SK-N-SH (cell line): Measurements from ENCODE around the gene FGGY. TPM values are rescaled to one million over a fixed set of nuclear protein-coding genes. Genes with fewer than 3 reads are reported as not detected.

Source experiments
- CTCF ChIA-PET: fragments of 300-600, 350-600 bp; formaldehyde crosslinking; extraction: SDS; loops from one replicate; lab custom pipeline; 2021; lab: Yijun Ruan, JAX
- POLR2A ChIA-PET: fragments of 350-600 bp; sonication (Branson Sonifier 250); formaldehyde crosslinking; extraction: SDS; loops from one replicate; lab custom pipeline; 2020; ENCODE audit warnings: antibody characterized with exemption, inconsistent platforms; lab: Yijun Ruan, JAX
- DNase-seq: peaks from one replicate; pipeline ENCODE4 v3.0.0; 2012
- H2AFZ ChIP-seq: fragments of 200-600 bp; sonication (generic); 2 replicates; pipeline ENCODE4 v1.8.1; 2016; ENCODE audit warnings: antibody characterized with exemption, mild to moderate bottlenecking, low read depth
- H3F3A ChIP-seq: fragments of 200-600 bp; sonication (generic); replicated peaks from 2 replicates; pipeline ENCODE3; 2016; ENCODE audit warnings: antibody characterized with exemption, mild to moderate bottlenecking; ENCODE audit not compliant: insufficient read depth
- H3K27ac ChIP-seq, 2 experiments: fragments of 200-500 bp in 1 of 2; fragments of 200-600 bp in 1 of 2; sonication (Bioruptor generic) in 1 of 2; sonication (generic), shearing (Covaris generic) in 1 of 2; 2 replicates each; pipeline versions ENCODE4 v1.5.1 to v1.6.1; 2014 to 2016; ENCODE audit warnings: low read depth in 2 of 2, inconsistent platforms in 1 of 2, low read length in 1 of 2, mild to moderate bottlenecking in 1 of 2, mixed read lengths in 1 of 2
- H3K27me3 ChIP-seq: fragments of 200-600 bp; sonication (generic), shearing (Covaris generic); 2 replicates; pipeline ENCODE4 v1.6.1; 2016; ENCODE audit warnings: mixed run types; ENCODE audit not compliant: insufficient read depth
- H3K36me3 ChIP-seq, 2 experiments: fragments of 200-500 bp in 1 of 2; fragments of 200-600 bp in 1 of 2; sonication (Bioruptor generic) in 1 of 2; sonication (generic) in 1 of 2; replicated peaks in 1 of 2; 2 replicates each; pipeline versions ENCODE3 to v1.5.1; 2014 to 2016; ENCODE audit warnings: low read length in 1 of 2, mild to moderate bottlenecking in 1 of 2; ENCODE audit not compliant: insufficient read depth in 2 of 2, control insufficient read depth in 1 of 2
- H3K4me1 ChIP-seq, 2 experiments: fragments of 200-500 bp in 1 of 2; fragments of 200-600 bp in 1 of 2; sonication (Bioruptor generic) in 1 of 2; sonication (generic), shearing (Covaris generic) in 1 of 2; 2 replicates each; pipeline versions ENCODE4 v1.5.1 to v1.6.1; 2014 to 2016; ENCODE audit warnings: low read depth in 1 of 2, low read length in 1 of 2, mixed run types in 1 of 2; ENCODE audit not compliant: insufficient read depth in 2 of 2, control insufficient read depth in 1 of 2
- H3K4me2 ChIP-seq: fragments of 200-600 bp; sonication (generic), shearing (Covaris generic); 2 replicates; pipeline ENCODE4 v1.6.1; 2017; ENCODE audit warnings: mixed run types
- H3K4me3 ChIP-seq, 2 experiments: fragments of 200-500 bp in 1 of 2; fragments of 200-600 bp in 1 of 2; sonication (Bioruptor generic) in 1 of 2; sonication (generic), shearing (Covaris generic) in 1 of 2; 2 replicates each; pipeline versions ENCODE4 v1.5.1 to v1.8.1; 2014 to 2016; ENCODE audit warnings: low read depth in 2 of 2, inconsistent platforms in 1 of 2, low read length in 1 of 2, mild to moderate bottlenecking in 1 of 2, mixed read lengths in 1 of 2, moderate library complexity in 1 of 2
- H3K79me2 ChIP-seq: fragments of 200-600 bp; sonication (generic); 2 replicates; pipeline ENCODE4 v1.8.1; 2017; ENCODE audit warnings: mild to moderate bottlenecking; ENCODE audit not compliant: insufficient read depth
- H3K9ac ChIP-seq: fragments of 200-600 bp; sonication (generic); 2 replicates; pipeline ENCODE4 v1.6.1; 2017; ENCODE audit warnings: mixed run types
- H3K9me2 ChIP-seq: fragments of 200-600 bp; sonication (generic); 2 replicates; pipeline ENCODE4 v1.6.1; 2017; ENCODE audit warnings: mixed run types
- H3K9me3 ChIP-seq: fragments of 200-600 bp; sonication (generic); 2 replicates; pipeline ENCODE4 v1.6.1; 2017; ENCODE audit warnings: mixed run types, mild to moderate bottlenecking, moderate library complexity
- H4K20me1 ChIP-seq: fragments of 200-600 bp; sonication (generic); 2 replicates; pipeline ENCODE4 v1.6.1; 2017; ENCODE audit warnings: mild to moderate bottlenecking, mixed run types; ENCODE audit not compliant: insufficient read depth
- EP300 ChIP-seq, 2 experiments: IDR thresholded peaks; 2 replicates each; pipeline versions ENCODE4 v1.4.0 to v1.6.1; 2012; ENCODE audit warnings: borderline replicate concordance in 1 of 2, low read depth in 1 of 2, low read length in 1 of 2
- FOXM1 ChIP-seq: IDR thresholded peaks from 2 replicates; pipeline ENCODE4 v1.4.0; 2012; ENCODE audit warnings: low read depth, mild to moderate bottlenecking
- GATA2 ChIP-seq: sonication (generic); formaldehyde crosslinking; IDR thresholded peaks from 2 replicates; pipeline ENCODE4 v1.5.0; 2020; ENCODE audit warnings: mild to moderate bottlenecking, missing genetic modification reagents
- MEF2A ChIP-seq: IDR thresholded peaks from 2 replicates; pipeline ENCODE4 v1.4.0; 2012; ENCODE audit warnings: low read depth, borderline replicate concordance
- PBX3 ChIP-seq: IDR thresholded peaks from 2 replicates; pipeline ENCODE4; 2012
- POLR2AphosphoS5 ChIP-seq: IDR thresholded peaks from 2 replicates; pipeline ENCODE4 v1.6.1; 2012; ENCODE audit warnings: low read depth, low read length
- TEAD4 ChIP-seq: IDR thresholded peaks from 2 replicates; pipeline ENCODE4 v1.4.0; 2012; ENCODE audit warnings: mild to moderate bottlenecking, borderline replicate concordance; ENCODE audit not compliant: insufficient read depth
- YY1 ChIP-seq: IDR thresholded peaks from 2 replicates; pipeline ENCODE4 v1.4.0; 2012; ENCODE audit warnings: low read depth, mild to moderate bottlenecking
- WGBS: methylation state at CpG from one replicate; pipeline ENCODE4 v1.1.6; 2017; ENCODE audit warnings: low lambda C conversion rate; 5-methylcytosine and 5-hydroxymethylcytosine counted together
- polyA plus RNA-seq, 3 experiments: library from polyadenylated mRNA; depleted of rRNA; stranded (reverse); fragments of >200 nt; gene quantifications; 2 replicates each; pipeline ENCODE4 v1.2.3, GENCODE V29; 2012
- TF ChIP-seq, protein P1 (sequence below): fragments of 150-350 bp; IDR thresholded peaks from 2 replicates; pipeline ENCODE4 v1.6.1; 2016; ENCODE audit warnings: mild to moderate bottlenecking, low read depth, low read length

The FGGY gene
- polyA plus RNA-seq, 1 of the 3 experiments (the other 2 are of a cell fraction), result 10.3 TPM

DNA sequence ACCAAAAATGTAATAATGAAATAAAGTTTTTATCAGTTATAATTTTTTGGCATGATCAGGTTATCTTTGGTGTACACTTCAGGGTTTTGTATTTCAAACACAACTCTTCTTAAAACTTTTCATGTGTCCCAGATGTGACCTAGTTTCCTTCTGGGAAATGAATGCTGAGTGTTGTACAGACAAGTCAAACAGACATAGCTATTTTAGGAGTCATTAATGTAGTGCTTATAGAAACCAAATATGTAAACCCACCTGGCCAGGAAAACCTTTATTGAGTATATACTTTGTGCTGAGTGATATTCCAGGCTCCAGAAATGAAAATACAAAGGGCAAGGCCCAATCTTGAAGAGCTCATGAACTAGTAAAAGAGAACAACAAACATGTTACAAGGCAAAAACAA is 491.9 kb downstream of the FGGY start:
- Histone ChIP-seq H3K27me3 (no peaks in the 10 kb centered on the region), H3K4me2 (no peak overlapping the region), H3K4me3 (no peak overlapping the region), H3F3A (no peaks in the 10 kb centered on the region), H2AFZ (no peak overlapping the region), H3K27ac (no peak overlapping the region; a peak in 1 of 4 replicates), H3K9ac (no peak overlapping the region), H3K9me2 (no peaks in the 10 kb centered on the region), H3K36me3 (no peaks in the 10 kb centered on the region), H3K79me2 (no peaks in the 10 kb centered on the region), H3K4me1 (no peaks in the 10 kb centered on the region), H3K9me3 (no peaks in the 10 kb centered on the region), H4K20me1 (no peaks in the 10 kb centered on the region)
- no peak for DNase-seq
- POLR2A ChIA-PET, result no interaction called here
- CTCF ChIA-PET, result no interaction called here
- TF ChIP-seq, protein P1, sequence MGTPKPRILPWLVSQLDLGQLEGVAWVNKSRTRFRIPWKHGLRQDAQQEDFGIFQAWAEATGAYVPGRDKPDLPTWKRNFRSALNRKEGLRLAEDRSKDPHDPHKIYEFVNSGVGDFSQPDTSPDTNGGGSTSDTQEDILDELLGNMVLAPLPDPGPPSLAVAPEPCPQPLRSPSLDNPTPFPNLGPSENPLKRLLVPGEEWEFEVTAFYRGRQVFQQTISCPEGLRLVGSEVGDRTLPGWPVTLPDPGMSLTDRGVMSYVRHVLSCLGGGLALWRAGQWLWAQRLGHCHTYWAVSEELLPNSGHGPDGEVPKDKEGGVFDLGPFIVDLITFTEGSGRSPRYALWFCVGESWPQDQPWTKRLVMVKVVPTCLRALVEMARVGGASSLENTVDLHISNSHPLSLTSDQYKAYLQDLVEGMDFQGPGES, result no peak
- TF ChIP-seq MEF2A (no peak), PBX3 (no peak)
- TF ChIP-seq, all 33 proteins: peak for 0

DNA sequence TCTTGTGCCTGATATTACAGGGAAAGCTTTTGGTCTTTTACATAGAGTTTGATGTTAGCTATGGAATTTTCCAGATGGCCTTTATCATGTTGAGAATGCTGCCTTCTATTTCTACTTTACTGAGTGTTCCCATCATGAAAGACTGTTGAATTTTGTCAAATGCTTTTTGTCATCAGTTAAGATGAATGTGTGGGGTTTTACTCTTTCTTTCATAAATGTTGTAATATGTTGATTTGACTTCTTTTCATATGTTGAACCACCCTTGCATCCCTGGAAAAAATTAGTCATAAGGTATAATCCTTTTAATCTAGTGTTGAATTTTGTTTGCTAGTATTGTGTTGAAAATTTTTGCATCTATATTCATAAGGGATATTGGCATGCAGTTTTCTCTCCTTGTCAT is 501.7 kb downstream of the FGGY start:
- H3F3A ChIP-seq, result no peaks in the 10 kb centered on the region
- no peak overlapping the region for H3K4me3 ChIP-seq
- ChIA-PET CTCF (no interaction called here), POLR2A (no interaction called here)
- H3K36me3 ChIP-seq, result no peaks in the 10 kb centered on the region
- H3K9me2 ChIP-seq, result no peaks in the 10 kb centered on the region
- no peaks in the 10 kb centered on the region for H3K9me3 ChIP-seq
- no peak overlapping the region for H2AFZ ChIP-seq
- H3K27me3 ChIP-seq, result no peaks in the 10 kb centered on the region
- H4K20me1 ChIP-seq, result no peaks in the 10 kb centered on the region
- H3K4me2 ChIP-seq, result no peak overlapping the region
- no peak for DNase-seq
- H3K79me2 ChIP-seq, result no peaks in the 10 kb centered on the region
- no peak overlapping the region for H3K9ac ChIP-seq
- TF ChIP-seq POLR2AphosphoS5 (no peak), EP300 (IDR thresholded peaks at IDR 0.05; ENCODE audit: borderline replicate concordance in 1 of 2, low read depth in 1 of 2, low read length in 1 of 2) (no peak), GATA2 (CRISPR knock-in tag) (no peak), TEAD4 (no peak), YY1 (no peak)
- no peak overlapping the region for H3K27ac ChIP-seq
- H3K4me1 ChIP-seq, result no peaks in the 10 kb centered on the region

DNA sequence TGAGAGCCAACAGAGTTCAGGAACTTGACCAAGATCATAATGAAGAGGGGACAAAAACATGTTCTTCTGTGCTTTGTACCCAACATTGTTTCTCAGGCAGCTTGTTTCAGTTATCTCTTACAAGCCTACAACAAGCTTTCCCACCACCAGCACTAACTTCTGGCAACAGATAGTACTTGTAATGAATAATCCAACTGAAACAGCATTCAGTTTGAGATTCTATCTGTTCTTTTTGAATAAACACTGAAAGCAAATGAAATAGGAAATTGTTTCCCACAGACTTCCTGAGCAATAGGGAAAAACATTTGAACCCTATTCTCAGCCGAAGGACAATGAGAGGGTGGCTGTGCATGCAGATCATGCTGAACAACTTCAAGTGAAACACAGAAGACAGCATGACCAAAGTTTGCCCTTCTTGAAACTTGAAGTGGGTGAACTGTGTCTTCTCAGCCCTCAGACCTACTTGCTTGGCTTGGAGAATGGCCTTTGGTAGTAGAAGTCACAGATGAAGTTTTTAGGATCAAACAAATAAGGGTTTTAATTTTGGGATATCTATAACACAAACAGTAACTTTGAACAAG is 506.7 kb downstream of the FGGY start:
- no peaks in the 10 kb centered on the region for H3K9me2 ChIP-seq
- no peak overlapping the region for H3K27ac ChIP-seq
- H3K4me3 ChIP-seq, result no peak overlapping the region
- no peaks in the 10 kb centered on the region for H3K36me3 ChIP-seq
- POLR2A ChIA-PET, result no interaction called here
- no peak overlapping the region for H3K9ac ChIP-seq
- H3K9me3 ChIP-seq, result no peaks in the 10 kb centered on the region
- no peaks in the 10 kb centered on the region for H4K20me1 ChIP-seq
- no peak overlapping the region for H3K4me2 ChIP-seq
- CTCF ChIA-PET, result no interaction called here
- H3K27me3 ChIP-seq, result no peaks in the 10 kb centered on the region
- H2AFZ ChIP-seq, result no peak overlapping the region
- H3F3A ChIP-seq, result no peaks in the 10 kb centered on the region
- H3K4me1 ChIP-seq, result no peaks in the 10 kb centered on the region; a peak in 1 of 4 replicates
- TF ChIP-seq FOXM1 (no peak), TEAD4 (no peak)
- WGBS, result 67% methylated on average over 1 of the region's 1 CpG
- DNase-seq, result no peak
- no peaks in the 10 kb centered on the region for H3K79me2 ChIP-seq
